ENCODE data around the gene MRI1. TPM values are rescaled to one million over a fixed set of nuclear protein-coding genes. Genes with fewer than 3 reads are reported as not detected.
A peak's percentile ranks its signal among the peaks of the same experiment; 100 is the strongest.

Gene MRI1
- total and polyA plus RNA-seq, 10 of the 15 experiments (the other 5 are each of a cell fraction or from before 2014, with no cell fraction given) = 5.4 to 50.3 (median 28.3) TPM

- TF ChIP-seq NKRF (conservative IDR thresholded peaks at IDR 0.05) (peak; percentile 78), WRNIP1 (IDR thresholded peaks at IDR 0.05; ENCODE audit: borderline replicate concordance, low read depth, low read length) (0 out of 2 replicates have a peak, but pooled peaks have one; percentile 39), FOXM1 (IDR thresholded peaks at IDR 0.05; ENCODE audit: low read depth, low read length) (no peak), ZNF207 (IDR thresholded peaks at IDR 0.05; ENCODE audit: borderline replicate concordance) (peak; percentile 93; the same call in 1 of the 2 replicates), NFYB (IDR thresholded peaks at IDR 0.05; ENCODE audit: insufficient read depth, low read depth, low read length) (no peak), RBBP5 (conservative IDR thresholded peaks at IDR 0.05) (no peak), CUX1 (IDR thresholded peaks at IDR 0.05; ENCODE audit: insufficient replicate concordance, low read depth, low read length) (no peak), POLR2AphosphoS5 (IDR thresholded peaks at IDR 0.05; ENCODE audit: low read length) (peak; percentile 90), TCF3 (IDR thresholded peaks at IDR 0.05; ENCODE audit: borderline replicate concordance, insufficient read depth, low read depth, low read length) (no peak), ZNF217 (IDR thresholded peaks at IDR 0.05) (no peak), EP300 (IDR thresholded peaks at IDR 0.05; ENCODE audit: borderline replicate concordance in 1 of 2, control insufficient read depth in 1 of 2, low read depth in 2 of 2, low read length in 2 of 2) (no peak), RCOR1 (conservative IDR thresholded peaks at IDR 0.05; ENCODE audit: low read depth, low read length) (no peak), RELB (IDR thresholded peaks at IDR 0.05; ENCODE audit: low read depth) (peak; percentile 98), POU2F2 (IDR thresholded peaks at IDR 0.05; ENCODE audit: borderline replicate concordance, low read depth, low read length) (peak; percentile 73; the same call in 2 of the 3 replicates), PML (IDR thresholded peaks at IDR 0.05; ENCODE audit: low read length) (peak; percentile 96)
Measured at GRCh38 chr19:13774217-13775191, 10.2 kb downstream of the MRI1 start, which contains the start of gene C19orf53 (continued).
